ENCODE results near the gene PERM1. TPM values are rescaled to one million over a fixed set of nuclear protein-coding genes. Genes with fewer than 3 reads are reported as not detected.
A peak's percentile ranks its signal among the peaks of the same experiment; 100 is the strongest.

The PERM1 gene
- total RNA-seq, 2 experiments from 2014 or later: not detected

DNA sequence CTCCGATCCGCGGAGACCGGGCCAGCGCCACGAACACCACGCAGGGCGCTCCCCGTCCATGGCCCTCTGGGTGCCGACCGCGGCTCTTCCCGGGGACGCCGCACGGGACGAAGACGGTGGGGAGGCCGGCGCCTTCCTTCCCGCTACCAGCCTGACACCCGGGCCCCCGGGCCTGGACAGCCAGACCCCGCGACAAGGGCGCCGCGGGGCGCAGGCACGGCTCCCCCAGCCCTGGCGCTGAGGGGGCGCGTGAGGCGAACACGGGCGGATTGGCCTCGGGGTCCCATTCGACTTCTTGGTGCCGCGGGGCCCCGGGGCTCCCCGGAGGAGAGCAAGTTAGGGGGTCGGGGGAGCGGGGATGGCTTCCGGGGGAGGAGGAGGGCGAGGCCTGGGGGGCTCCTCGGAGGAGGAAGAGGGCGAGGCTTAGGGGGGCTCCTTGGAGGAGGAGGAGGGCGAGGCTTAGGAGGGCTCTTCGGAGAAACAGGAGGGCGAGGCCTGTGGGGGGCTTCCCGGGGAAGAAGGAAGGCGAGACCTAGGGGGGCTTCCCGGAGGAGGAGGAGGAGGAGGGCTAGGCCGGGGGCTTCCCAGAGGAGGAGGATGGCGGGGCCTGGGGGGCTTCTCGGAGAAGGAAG lies 22.0 kb downstream of the PERM1 start:
- peaks cover 30% of the 10 kb centered on the region for H3K36me3 Mint-ChIP-seq (ENCODE audit: low read depth)
- intact Hi-C loops (cut with micrococcal nuclease): no loop called here
- peak overlapping the region; percentile 72 for H3K27ac Mint-ChIP-seq
- no peaks in the 10 kb centered on the region for H3K27me3 Mint-ChIP-seq
- POLR2A ChIA-PET: interaction anchor here (0.6 to 1.5 kb wide), 4 partner anchors 16 to 102 kb away, joined by 3 to 6 read pairs (median 4); no protein-coding TSS in a partner anchor
- no peaks in the 10 kb centered on the region for H3K9me3 Mint-ChIP-seq
- peak overlapping the region; percentile 91 for H3K4me3 Mint-ChIP-seq
- DNase-seq: peak; percentile 40
- peak; percentile 4 for ATAC-seq
- CTCF ChIA-PET: no interaction called here
- TF ChIP-seq, protein P1, sequence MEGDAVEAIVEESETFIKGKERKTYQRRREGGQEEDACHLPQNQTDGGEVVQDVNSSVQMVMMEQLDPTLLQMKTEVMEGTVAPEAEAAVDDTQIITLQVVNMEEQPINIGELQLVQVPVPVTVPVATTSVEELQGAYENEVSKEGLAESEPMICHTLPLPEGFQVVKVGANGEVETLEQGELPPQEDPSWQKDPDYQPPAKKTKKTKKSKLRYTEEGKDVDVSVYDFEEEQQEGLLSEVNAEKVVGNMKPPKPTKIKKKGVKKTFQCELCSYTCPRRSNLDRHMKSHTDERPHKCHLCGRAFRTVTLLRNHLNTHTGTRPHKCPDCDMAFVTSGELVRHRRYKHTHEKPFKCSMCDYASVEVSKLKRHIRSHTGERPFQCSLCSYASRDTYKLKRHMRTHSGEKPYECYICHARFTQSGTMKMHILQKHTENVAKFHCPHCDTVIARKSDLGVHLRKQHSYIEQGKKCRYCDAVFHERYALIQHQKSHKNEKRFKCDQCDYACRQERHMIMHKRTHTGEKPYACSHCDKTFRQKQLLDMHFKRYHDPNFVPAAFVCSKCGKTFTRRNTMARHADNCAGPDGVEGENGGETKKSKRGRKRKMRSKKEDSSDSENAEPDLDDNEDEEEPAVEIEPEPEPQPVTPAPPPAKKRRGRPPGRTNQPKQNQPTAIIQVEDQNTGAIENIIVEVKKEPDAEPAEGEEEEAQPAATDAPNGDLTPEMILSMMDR (IDR thresholded peaks at IDR 0.05): no peak
- H3K4me1 Mint-ChIP-seq (ENCODE audit: low read depth): peaks cover 17% of the 10 kb centered on the region

DNA sequence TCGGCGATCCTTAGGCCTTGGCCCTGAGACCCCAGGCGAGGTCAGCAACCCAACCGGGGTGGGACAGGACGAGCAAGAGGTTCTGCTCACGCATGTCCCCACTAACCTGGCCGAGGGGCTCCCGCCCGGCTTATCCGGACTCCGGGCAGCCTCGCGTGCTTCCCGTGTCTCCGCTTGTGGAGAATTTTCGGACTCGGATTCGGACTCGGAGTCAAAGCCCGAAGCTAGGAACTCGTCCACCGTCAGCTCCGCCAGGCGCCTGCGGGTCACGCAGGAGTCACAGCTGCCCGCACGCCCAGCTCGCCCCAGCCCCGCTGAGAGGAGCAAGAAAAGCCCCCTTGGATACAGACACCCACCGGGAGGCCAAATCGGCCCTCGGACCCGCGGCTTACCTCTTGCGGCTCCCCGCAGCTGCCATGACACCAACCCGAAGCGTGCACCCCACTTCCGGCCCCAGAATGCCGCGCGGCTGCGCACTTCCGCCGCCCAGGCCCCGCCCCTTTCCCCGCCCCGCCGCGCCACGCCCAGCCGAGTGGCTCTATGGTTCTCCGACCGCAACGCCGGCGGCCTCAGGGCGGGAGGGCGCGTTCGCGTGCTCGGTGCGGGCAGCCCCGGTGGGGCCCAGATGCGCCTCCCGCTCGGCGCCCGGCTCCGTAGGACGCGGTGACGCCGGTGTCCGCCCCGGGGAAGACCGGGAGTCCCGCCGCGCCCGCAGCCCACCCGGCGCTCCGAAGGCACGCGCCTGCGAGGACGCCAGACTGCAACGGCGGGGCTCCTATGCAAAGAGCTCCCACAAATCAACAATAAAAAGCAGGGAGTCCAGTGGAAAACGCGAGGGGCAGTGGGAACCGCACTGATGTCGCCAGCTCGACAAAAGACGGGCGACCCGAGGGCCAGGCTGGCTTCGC lies 22.8 kb downstream of the PERM1 start, which contains the start of gene NOC2L:
Gene NOC2L, minus strand, starts transcription at position 434 of the 908 bp plus-strand sequence. Its CDS starts 16 bp downstream, at position 418.
- peak; percentile 84 for ATAC-seq
- Mint-ChIP-seq H3K36me3 (ENCODE audit: low read depth) (peaks cover 35% of the 10 kb centered on the region), H3K27me3 (no peaks in the 10 kb centered on the region), H3K4me3 (peak within 1 kb of the TSS; percentile 91), H3K9me3 (no peaks in the 10 kb centered on the region), H3K27ac (peak within 1 kb of the TSS; percentile 75), H3K4me1 (ENCODE audit: low read depth) (peaks cover 17% of the 10 kb centered on the region)
- POLR2A ChIA-PET: interaction anchor here (0.6 to 1.5 kb wide), 6 partner anchors 17 to 103 kb away, joined by 3 to 6 read pairs (median 3); no protein-coding TSS in a partner anchor
- peak; percentile 95 for DNase-seq
- TF ChIP-seq, protein P1 (IDR thresholded peaks at IDR 0.05): no peak
- CTCF ChIA-PET: interaction anchor here (1.4 kb wide), 1 partner anchor 10 kb away, joined by 3 read pairs; no protein-coding TSS in a partner anchor
- intact Hi-C loops (cut with micrococcal nuclease): no loop called here

DNA sequence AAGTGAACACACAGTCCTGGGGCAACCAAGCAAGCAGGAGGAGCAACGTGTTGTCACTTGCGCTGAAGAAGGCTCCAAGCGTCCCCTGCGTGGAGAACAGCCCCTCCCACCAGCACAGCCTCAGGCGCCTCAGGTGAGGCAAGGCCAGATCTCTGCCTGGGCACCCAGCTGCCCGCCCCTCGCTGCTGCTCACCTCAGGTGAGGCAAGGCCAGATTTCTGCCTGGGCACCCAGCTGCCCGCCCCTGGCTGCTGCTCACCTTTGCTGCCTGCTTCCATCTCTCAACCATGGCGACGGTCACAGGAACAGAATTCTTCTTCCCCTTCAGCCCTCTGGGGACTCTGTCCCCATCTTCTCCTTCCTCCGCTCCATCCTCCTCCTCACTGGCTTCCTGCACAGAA lies 25.3 kb downstream of the PERM1 start:
- POLR2A ChIA-PET: interaction anchor here (0.6 to 4.0 kb wide), 2 partner anchors 15 to 333 kb away, joined by 3 to 17 read pairs; no protein-coding TSS in a partner anchor
- H3K9me3 Mint-ChIP-seq: no peaks in the 10 kb centered on the region
- no peak overlapping the region for H3K4me3 Mint-ChIP-seq
- intact Hi-C loops (cut with micrococcal nuclease): no loop called here
- H3K4me1 Mint-ChIP-seq (ENCODE audit: low read depth): peaks cover 15% of the 10 kb centered on the region
- peaks cover 39% of the 10 kb centered on the region for H3K36me3 Mint-ChIP-seq (ENCODE audit: low read depth)
- no peak for ATAC-seq
- TF ChIP-seq, protein P1 (IDR thresholded peaks at IDR 0.05): no peak
- no peak for DNase-seq
- CTCF ChIA-PET: no interaction called here
- H3K27ac Mint-ChIP-seq: no peak overlapping the region
- H3K27me3 Mint-ChIP-seq: no peaks in the 10 kb centered on the region

DNA sequence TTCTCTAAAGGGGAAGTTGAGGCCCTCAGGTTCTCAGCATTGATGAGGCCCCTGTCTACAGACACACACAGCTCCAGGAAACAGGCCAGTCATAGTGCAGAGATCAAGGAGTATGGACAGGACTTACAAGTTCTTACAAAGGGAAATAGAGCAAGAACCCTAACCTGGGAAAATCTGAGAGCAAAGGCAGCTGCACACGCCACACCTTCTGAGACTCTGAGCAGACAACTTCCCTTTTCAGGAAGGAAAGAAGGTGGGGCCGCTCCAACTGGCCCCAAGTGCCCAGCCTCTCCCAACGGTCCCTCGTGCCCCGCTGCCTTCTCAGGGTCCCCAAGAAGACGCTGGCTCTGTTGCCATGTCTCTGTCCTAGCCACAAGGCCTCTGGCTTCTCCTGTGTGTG lies 26.4 kb downstream of the PERM1 start:
- Mint-ChIP-seq H3K36me3 (ENCODE audit: low read depth) (peaks cover 48% of the 10 kb centered on the region), H3K27ac (no peak overlapping the region), H3K27me3 (no peaks in the 10 kb centered on the region), H3K4me1 (ENCODE audit: low read depth) (peaks cover 13% of the 10 kb centered on the region), H3K9me3 (no peaks in the 10 kb centered on the region), H3K4me3 (no peak overlapping the region)
- TF ChIP-seq, protein P1 (IDR thresholded peaks at IDR 0.05): no peak
- no peak for DNase-seq
- ATAC-seq: no peak
- POLR2A ChIA-PET: interaction anchor here (4.0 kb wide), 1 partner anchor 13 kb away, joined by 17 read pairs; no protein-coding TSS in a partner anchor
- CTCF ChIA-PET: no interaction called here
- intact Hi-C loops (cut with micrococcal nuclease): no loop called here
